Right renal pelvis (tissue), 4 donors: ENCODE results near the gene UGT1A9. TPM values are rescaled to one million over a fixed set of nuclear protein-coding genes. Genes with fewer than 3 reads are reported as not detected.
"Not testable (repeated sequence)": the region's sequence is repeated elsewhere in the genome, so short reads cannot be mapped to it uniquely, and the experiment has no call there.

Experiments
- DNase-seq, 4 donors: peaks; one replicate each; pipeline ENCODE4 v3.0.0-alpha.2; 2013; ENCODE audit warnings: low read depth in 4 of 4, low spot score in 3 of 4, missing footprints in 1 of 4
- polyA plus RNA-seq, 4 donors: library from polyadenylated mRNA; unstranded; fragments of 120-200 nt; gene quantifications; one replicate each; pipeline ENCODE4 v1.2.1, GENCODE V29; 2013; ENCODE audit not compliant: insufficient read length in 4 of 4

UGT1A9 gene
- polyA plus RNA-seq, 4 donors, result 4.1 to 8.3 (median 5.7) TPM

DNA sequence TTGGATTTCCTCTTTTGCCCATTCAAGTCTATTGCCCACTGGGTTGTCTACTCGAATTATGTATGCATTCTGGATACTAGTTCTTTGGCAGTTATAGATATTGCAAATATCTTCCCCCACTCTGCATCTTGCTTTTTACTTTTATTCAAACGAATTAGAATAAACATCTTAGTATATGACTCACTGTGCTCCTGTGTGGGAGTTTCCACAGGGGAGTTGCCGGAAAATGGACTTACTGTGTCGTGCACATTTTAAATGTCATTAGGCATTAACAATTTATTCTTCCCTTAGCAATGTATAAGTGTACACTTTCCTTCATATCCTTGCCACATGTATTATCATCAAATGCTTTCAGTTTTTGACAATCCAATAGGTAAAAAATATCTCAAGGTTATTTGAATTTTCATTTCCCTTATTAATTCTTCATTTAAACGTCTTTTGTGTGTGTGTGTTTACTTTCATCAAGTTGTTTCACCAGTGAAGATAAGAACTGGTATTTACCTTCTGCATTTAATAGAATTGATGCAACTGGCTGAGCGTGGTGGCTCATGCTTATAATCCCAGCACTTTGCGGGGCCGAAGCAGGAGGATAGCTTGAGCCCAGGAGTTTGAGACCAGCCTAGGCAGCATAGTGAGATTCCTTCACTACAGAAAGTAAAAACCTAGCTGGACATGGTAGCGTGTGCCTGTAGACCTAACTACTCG, 36.4 kb downstream of the UGT1A9 start:
- DNase-seq, result no peak

DNA sequence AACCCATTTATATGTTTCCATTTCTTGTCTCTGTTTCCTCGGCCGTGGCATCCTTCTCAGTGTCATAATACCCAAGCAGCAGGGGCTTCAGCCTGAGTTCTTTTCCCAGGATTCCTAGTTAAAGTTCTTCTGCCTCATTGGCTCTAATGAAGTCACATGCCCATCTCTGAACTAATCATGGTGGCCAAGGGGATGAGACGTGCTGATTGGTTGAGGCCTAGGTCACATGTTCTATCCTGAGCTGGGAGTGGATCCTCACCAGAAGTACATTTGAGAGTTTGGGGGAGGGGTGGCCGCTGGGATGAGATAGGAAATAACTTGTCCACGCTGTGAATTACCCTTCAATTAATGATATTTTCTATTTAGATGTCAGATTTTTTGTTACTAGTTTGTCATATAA, 37.2 kb downstream of the UGT1A9 start:
- DNase-seq, result no peak

DNA sequence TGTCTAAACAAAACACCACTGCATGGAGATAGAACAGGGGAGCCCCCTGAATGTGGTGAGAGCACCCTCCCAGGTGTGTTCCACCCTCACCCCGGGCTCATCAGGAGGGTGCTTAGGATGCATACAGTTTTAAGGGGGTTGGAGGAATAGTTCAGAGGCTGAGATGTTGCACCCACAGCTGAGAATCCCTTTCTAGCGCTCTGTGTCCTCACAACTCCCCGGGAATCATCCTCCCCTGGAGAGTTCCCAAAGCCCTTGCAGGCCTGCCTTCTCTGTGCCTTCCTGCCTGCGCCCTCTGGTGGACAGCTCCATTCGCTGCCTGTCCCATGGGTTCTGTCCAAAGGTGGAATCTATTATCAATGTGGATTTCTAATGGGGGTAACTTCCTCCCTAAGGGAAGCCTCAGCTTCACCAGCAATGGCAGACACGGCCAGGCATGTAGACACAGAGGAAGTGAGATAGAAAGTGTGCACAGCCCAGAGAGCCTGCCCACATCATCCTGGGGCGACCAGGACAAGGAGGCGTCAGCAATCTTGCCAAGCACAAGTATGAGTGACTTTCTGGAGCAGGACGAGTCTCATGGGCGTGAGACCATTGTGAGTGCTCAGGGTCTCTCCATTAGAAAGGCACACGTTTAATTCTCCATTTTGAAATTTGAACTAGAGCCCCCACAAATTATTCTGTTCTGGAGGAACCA, 39.8 kb downstream of the UGT1A9 start:
- DNase-seq, result peak in 3 of 4 donors; percentile 56 to 61 (median 60)

DNA sequence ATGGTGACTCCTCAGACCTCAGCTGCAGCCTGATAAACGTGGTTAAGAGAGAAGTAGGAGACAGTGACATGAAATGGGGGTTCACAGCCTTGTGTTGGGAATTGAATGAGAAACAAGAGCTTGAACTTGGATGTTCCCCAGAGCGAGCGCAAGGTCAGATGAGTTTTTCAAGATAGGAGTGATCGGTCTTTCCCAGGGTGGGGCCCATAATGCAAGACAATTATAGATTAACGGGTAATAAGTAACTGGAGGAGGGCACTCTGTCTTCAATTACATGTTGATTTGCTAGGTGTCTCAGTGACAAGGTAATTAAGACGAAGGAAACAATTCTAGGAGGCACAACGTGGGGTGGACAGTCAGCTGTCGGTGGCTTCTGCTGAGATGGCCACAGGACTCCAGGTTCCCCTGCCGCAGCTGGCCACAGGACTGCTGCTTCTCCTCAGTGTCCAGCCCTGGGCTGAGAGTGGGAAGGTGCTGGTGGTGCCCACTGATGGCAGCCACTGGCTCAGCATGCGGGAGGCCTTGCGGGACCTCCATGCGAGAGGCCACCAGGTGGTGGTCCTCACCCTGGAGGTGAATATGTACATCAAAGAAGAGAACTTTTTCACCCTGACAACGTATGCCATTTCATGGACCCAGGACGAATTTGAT, 41.0 kb downstream of the UGT1A9 start, which contains the start of gene UGT1A5:
TSS of gene UGT1A5 (plus strand) at position 297 of the 651 bp plus-strand sequence. CDS start at position 382, 85 bp downstream.
- no peak for DNase-seq

DNA sequence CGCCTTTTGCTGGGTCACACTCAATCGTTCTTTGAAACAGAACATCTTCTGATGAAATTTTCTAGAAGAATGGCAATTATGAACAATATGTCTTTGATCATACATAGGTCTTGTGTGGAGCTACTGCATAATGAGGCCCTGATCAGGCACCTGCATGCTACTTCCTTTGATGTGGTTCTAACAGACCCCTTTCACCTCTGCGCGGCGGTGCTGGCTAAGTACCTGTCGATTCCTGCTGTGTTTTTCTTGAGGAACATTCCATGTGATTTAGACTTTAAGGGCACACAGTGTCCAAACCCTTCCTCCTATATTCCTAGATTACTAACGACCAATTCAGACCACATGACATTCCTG, 41.5 kb downstream of the UGT1A9 start:
- DNase-seq, result no peak

DNA sequence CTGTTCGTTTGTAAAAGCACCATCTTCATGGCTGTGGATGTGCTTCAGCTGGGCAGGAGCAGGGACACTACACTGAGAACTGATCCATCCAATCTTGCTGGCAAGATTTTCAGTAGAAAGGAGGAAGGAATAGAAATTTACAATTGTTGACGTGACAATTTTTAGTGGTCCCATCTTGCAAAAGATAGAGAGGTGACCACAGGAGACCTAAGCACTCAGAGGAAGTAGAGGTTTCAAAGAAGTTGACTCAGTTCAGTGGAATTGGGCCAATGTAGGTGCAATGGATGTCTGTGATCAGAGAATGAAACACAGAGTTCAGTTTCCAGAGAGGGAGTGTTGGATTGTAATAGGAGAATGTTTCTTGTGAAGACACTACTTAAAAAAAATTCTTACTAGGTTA, 42.4 kb downstream of the UGT1A9 start:
- DNase-seq, result no peak

DNA sequence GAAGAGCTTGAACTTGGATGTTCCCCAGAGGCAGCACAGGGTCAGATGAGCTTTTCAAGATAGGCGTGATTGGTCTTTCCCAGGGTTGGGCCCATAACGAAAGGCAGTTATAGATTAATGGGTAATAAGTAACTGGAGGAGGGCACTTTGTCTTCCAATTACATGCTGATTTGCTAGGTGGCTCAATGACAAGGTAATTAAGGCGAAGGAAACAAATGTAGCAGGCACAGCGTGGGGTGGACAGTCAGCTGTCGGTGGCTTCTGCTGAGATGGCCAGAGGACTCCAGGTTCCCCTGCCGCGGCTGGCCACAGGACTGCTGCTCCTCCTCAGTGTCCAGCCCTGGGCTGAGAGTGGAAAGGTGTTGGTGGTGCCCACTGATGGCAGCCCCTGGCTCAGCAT, 46.9 kb downstream of the UGT1A9 start, which contains the start of gene UGT1A4:
TSS of gene UGT1A4 (plus strand) at position 185 of the 400 bp plus-strand sequence. CDS start at position 270, 85 bp downstream.
- no peak for DNase-seq

DNA sequence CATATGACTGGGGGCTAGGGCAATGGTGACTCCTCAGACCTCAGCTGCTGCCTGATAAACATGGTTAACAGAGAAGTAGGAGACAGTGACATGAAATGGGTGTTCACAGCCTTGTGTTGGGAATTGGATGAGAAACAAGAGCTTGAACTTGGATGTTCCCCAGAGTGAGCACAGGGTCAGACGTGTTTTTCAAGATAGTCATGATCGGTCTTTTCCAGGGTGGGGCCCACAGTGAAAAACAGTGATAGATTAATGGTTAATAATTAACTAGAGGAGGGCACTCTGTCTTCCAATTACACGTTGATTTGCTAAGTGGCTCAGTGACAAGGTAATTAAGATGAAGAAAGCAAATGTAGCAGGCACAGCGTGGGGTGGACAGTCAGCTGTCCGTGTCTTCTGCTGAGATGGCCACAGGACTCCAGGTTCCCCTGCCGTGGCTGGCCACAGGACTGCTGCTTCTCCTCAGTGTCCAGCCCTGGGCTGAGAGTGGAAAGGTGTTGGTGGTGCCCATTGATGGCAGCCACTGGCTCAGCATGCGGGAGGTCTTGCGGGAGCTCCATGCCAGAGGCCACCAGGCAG, 57.1 kb downstream of the UGT1A9 start, which contains the start of gene UGT1A3:
TSS of gene UGT1A3 (plus strand) at position 320 of the 579 bp plus-strand sequence. CDS start at position 405, 85 bp downstream.
- DNase-seq, result no peak

DNA sequence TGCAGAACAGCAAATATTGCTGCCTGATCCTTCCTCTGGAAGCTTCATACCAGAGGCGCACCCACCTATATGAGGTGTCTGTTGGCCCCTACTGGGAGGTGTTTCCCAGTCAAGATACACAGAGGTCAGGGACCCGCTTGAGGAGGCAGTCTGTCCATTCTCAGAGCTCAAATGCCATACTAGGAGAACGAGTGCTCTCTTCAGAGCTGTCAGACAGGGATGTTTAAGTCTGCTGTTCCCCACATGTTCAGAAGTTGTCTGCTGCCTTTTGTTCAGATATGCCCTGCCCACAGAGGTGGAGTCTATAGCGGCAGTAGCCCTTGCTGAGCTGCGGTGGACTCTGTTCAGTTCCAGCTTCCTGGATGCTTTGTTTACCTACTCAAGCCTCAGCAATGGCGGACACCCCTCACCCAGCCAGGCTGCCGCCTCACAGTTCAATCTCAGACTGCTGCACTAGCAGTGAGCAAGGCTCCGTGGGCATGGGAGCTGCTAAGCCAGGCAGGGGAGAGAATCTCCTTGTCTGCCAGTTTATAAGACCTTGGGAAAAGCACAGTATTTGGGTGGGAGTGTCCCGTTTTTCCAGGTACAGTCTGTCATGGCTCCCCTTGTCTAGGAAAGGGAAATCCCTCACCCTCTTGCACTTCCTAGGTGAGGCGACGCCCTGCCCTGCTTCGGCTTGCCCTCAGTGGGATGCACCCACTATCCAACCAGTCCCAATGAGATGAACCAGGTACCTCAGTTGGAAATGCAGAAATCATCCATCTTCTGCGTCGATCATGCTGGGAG, 65.4 kb downstream of the UGT1A9 start:
- DNase-seq, result not testable (repeated sequence)

DNA sequence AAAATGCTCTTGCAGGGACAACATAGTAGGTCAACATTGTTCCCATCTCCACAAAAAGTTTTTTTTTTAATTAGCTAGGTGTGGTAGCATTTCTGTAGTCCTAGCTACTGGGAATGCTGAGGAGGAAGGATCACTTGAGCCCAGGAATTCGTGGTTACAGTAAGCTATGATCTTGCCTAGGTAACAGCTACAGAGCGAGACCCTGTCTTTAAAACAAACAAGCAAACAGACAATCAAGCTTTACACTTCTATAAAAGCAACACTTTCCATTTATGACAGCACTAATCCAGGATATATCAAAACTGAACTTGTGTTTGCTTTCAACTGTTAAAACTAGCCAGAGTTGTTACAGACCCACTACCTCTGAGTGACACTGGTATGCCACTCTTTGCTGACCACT, 69.2 kb downstream of the UGT1A9 start:
- no peak for DNase-seq

DNA sequence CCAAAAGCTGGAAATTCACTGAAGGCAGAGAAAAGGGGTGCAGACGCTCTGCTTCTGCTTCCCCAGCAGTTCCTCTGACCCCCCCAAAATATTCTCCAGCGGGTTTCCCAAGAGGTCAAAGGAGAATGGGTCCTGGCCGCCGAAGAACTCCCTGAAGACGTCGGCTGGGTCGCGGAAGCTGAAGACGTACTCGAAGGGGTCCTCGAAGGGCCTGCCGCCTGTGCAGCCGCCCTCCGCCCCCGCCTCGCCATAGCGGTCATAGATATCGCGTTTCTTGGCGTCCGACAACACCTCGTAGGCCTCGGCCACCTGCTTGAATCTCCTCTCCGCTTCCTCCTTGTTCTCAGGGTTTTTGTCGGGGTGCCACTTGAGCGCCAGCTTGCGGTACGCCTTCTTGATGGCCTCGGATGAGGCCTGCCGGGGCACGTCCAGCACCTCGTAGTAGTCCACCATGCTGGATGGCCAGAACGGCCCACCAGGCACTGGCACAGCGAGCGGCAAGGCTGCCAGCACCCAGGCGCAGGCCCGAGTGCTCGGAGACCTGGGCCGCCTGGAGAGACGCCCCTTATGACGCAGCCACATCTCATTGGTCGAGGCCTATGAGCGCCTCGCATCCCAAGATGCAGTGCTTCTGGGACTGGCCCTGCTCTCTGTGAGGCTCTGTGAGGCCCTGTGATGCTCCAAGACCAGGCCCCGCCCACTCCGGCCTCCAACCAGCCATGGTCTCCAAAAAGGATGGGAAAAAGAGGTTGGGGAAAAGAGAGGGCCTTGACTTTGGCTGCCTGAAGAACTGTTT, 72.0 kb downstream of the UGT1A9 start:
- DNase-seq, result no peak

DNA sequence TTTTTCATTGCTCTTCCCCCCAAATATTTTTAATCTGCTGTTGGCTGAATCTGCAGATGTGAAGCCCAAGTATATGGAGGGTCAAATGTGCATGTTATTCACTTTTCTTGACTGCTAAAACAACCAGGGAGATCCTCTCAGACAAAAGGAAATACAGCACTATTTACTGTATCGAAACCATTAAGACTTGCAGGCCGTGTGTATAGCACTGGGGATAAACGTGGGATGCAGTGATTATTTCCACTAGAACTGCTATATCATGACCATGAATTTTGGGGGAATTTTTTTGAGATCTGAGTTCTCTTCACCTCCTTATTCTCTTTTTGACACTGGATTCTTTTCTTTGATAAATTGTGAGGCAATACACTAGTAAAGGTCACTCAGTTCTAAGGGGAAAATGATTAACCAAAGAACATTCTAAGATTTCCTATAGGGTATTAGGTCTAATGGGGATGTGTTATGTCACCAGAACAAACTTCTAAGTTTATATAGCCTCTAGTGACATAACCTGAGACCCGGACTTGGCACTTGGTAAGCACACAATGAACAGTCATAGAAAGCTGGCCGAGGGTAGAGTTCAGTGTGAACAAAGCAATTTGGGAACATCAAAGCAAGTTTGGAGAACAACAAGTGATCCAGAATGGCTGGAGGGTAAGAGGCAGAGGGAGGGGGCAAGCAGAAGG, 73.5 kb downstream of the UGT1A9 start:
- DNase-seq, result no peak

DNA sequence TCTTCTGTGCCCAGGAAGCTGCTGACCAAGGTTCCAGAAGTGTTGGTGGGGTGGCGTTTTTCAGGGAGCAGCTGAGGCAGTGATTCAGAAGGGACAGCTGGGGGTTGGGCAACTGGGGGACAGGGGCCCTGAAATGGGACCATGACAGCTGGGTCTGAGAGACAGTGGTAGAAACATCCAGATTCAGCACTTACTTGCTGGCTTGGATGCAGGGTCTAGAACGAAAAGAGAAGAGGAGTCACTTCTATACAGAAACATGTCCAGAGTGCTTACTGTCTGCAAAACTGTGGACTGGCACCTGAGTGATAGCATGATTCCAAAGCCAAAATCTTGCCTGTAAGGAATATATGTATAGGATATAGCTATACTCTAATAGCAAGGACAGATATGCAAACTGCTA, 74.1 kb downstream of the UGT1A9 start:
- DNase-seq, result not testable (repeated sequence)

DNA sequence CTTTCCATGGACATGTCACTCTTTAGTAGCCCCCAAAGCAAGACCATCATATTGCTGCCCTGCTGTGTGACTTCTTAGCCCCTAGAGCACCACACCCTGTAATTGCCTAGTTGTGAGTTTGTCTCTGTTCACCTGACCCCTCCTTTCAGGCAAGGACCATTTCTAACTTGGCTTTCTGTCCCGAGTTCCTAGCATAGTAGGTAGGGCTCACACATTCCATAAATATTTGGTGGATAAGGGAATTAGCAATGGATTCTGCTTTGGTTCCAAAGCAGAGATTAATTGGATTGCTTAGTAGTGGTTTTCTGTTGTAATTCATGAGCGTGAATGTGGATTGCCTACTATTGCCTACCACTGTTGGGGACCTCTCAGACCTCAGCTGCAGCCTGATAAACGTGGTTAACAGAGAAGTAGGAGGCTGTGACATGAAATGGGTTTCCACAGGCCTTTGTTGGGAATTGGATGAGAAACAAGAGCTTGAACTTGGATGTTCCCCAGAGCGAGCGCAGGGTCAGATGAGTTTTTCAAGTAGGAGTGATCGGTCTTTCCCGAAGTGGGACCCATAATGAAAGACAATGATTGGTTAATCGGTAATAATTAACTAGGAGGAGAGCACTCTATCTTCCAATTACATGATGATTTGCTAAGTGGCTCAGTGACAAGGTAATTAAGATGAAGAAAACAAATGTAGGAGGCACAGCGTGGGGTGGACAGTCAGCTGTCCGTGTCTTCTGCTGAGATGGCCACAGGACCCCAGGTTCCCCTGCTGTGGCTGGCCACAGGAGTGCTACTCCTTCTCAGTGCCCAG, 75.0 kb downstream of the UGT1A9 start:
- no peak for DNase-seq

DNA sequence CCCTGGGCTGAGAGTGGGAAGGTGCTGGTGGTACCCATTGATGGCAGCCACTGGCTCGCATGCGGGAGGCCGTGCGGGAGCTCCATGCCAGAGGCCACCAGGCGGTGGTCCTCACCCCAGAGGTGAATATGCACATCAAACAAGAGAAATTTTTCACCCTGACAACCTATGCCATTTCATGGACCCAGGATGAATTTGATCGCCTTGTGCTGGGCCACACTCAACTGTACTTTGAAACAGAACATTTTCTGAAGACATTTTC, 75.5 kb downstream of the UGT1A9 start:
- DNase-seq, result no peak

DNA sequence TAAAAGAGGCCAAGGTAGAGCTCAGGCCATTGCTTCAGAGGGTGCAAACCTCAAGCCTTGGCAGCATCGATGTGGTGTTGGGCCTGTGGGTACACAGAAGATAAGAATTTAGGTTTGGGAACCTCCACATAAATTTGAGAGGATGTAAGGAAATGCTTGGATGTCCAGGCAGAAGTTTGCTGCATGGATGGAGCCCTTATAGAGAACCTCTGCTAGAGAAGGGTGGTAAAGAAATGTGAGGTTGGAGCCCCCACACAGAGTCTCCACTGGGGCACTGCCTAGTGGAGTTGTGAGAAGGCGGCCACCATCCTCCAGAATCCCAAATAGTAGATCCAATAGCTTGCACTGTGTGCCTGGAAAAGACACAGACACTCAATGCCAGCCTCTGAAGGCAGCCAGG, 79.0 kb downstream of the UGT1A9 start:
- DNase-seq, result not testable (repeated sequence)

DNA sequence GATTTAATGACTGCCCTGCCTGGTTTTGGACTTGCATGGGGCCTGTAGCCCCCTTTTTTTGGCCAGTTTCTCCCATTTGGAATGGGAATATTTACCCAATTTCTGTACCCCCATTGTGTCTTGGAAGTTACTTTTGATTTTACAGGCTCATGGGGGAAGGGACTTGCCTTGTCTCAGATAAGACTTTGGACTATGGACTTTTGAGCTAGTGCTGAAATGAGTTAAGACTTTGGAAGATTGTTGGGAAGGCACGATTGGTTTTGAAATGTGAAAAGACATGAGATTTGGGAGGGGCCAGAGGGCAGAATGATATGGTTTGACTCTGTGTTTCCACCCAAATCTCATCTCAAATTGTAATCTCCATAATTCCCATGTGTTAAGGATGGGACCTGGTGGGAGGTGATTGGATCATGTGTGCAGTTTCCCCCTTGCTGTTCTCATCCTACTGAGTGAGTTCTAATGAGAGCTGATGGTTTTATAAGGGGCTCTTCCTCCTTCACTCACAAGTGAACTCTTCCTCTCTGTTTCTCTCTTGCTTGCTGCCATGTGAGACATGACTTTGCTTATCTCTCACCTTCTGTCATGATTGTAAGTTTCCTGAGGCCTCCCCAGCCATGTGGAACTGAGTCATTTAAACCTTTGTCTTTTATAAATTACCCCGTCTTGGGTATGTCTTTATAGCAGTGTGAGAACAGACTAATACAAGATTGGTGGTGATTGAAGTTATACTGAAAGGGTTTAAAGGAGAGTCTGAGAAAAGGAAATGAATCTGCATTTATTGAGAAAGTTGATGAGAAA, 79.7 kb downstream of the UGT1A9 start:
- DNase-seq, result not testable (repeated sequence)
